ENCODE measurements around the gene ERF. TPM values are rescaled to one million over a fixed set of nuclear protein-coding genes. Genes with fewer than 3 reads are reported as not detected.

ERF gene
- total RNA-seq, 2 experiments from 2014 or later: 26.7 to 33.5 TPM

DNA sequence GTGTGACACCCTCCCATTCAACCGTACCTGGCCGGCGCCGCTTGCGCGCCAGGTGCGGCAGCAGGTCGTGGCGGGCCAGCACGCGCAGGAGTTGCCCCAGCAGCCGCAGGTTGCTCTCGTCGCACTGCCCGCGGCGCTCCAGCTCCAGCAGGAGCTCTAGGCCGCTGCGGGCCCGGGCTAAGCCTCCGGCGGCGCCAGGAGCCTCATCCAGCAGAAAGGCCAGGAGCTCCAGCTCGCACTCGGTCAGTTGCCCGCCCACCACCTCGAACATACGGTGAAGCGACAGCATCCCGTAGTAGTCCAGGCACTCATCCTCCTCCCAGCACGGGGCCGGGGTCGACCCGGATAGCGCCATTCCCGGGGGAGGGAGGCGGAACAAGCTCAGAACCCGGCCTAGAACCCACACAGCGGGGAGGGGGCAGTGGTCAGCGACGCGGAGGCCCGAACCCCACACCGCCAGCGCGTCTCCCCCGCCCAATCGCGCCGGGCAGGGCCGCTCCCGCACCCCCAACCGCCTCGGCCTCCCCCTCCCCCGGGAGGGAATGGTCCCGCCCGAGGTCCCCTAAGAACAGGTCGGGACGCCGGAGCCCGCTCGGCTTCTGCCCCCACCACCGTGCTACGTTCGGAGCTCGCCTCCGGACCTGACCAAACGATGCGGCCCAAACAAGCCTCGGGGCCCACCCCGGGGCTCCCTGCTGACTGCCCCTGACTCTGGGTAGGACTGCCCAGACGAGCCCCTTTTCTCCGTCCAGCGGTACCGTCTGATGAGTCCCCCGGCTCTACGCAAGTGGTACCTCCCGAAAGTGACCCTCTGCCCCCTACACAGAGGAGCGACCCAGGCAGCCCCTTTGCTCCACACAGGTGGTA is 38.0 kb downstream of the ERF start:
- H3K79me2 ChIP-seq (ENCODE audit: insufficient read depth, low read depth, low read length): peaks cover 56% of the 10 kb centered on the region
- H3K9me3 ChIP-seq (ENCODE audit: low read length): no peaks in the 10 kb centered on the region
- H3K4me1 ChIP-seq (ENCODE audit: insufficient read depth, low read length, poor library complexity, severe bottlenecking): peaks cover 42% of the 10 kb centered on the region
- peak overlapping the region; percentile 85 for H3K4me3 ChIP-seq (ENCODE audit: low read depth, low read length, poor library complexity, severe bottlenecking)
- DNase-seq (ENCODE audit: low spot score): peak; percentile 69
- H4K20me1 ChIP-seq (ENCODE audit: insufficient read depth, low read length): peaks cover 10% of the 10 kb centered on the region; the same call in 1 of the 2 replicates
- BruUV-seq (replicated peaks): no TSS peak
- no peaks in the 10 kb centered on the region for H3K9me2 ChIP-seq (ENCODE audit: insufficient read depth, low read length)
- intact Hi-C loops (cut with micrococcal nuclease; ENCODE audit: unreplicated experiment): no loop called here
- H3K27ac ChIP-seq (ENCODE audit: low read depth, low read length, poor library complexity, severe bottlenecking): peak overlapping the region; percentile 52
- POLR2A ChIA-PET: interaction anchor here (0.5 kb wide), 1 partner anchor 16 kb away, joined by 3 read pairs; no protein-coding TSS in a partner anchor
- CTCF ChIA-PET (ENCODE audit: unreplicated experiment): no interaction called here
- TF ChIP-seq EZH2phosphoT487 (IDR thresholded peaks at IDR 0.05; ENCODE audit: borderline replicate concordance, low read depth, low read length): no peak
- TF ChIP-seq, protein P1, sequence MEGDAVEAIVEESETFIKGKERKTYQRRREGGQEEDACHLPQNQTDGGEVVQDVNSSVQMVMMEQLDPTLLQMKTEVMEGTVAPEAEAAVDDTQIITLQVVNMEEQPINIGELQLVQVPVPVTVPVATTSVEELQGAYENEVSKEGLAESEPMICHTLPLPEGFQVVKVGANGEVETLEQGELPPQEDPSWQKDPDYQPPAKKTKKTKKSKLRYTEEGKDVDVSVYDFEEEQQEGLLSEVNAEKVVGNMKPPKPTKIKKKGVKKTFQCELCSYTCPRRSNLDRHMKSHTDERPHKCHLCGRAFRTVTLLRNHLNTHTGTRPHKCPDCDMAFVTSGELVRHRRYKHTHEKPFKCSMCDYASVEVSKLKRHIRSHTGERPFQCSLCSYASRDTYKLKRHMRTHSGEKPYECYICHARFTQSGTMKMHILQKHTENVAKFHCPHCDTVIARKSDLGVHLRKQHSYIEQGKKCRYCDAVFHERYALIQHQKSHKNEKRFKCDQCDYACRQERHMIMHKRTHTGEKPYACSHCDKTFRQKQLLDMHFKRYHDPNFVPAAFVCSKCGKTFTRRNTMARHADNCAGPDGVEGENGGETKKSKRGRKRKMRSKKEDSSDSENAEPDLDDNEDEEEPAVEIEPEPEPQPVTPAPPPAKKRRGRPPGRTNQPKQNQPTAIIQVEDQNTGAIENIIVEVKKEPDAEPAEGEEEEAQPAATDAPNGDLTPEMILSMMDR (conservative IDR thresholded peaks at IDR 0.05; ENCODE audit: low read length): no peak
- H3K36me3 ChIP-seq (ENCODE audit: insufficient read depth, low read length): peaks cover 35% of the 10 kb centered on the region
- H3K4me2 ChIP-seq (ENCODE audit: low read length): peak overlapping the region; percentile 91
- peak overlapping the region; percentile 33; the same call in 1 of the 2 replicates for H2AFZ ChIP-seq (ENCODE audit: low read length)

DNA sequence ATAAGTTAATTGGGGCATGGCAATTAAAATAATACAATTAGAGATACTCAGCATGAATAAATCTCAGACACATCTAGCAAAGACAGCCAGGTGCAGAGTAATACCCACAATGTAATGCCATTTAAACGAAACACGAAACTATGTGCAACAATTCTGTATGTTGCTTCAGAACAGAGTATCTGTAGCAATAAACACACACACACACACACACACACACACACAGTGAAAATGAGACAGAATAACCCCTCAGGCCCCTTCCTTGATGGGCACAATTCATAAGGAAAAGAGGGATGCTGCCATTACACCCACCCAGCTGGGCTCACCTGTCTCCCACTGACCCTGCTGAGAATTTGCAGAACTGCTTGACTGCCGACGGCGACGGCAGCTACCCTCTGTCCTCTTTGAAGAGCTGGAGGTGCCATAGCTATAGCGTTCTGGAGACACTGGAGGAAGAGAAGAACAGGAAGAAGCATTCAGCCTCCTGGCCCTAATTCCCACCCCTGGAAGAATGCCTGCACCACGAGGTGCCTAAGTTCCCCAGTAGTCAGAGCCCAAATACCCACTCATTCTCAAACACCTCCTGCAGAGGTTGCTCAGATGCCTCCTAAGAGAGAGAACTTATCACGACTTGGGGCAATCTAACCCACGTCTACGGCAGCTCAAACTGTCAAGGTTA is 40.0 kb downstream of the ERF start:
- TF ChIP-seq EZH2phosphoT487 (IDR thresholded peaks at IDR 0.05; ENCODE audit: borderline replicate concordance, low read depth, low read length): no peak
- Histone ChIP-seq H3K4me1 (ENCODE audit: insufficient read depth, low read length, poor library complexity, severe bottlenecking) (peaks cover 31% of the 10 kb centered on the region), H3K4me3 (ENCODE audit: low read depth, low read length, poor library complexity, severe bottlenecking) (no peak overlapping the region), H3K79me2 (ENCODE audit: insufficient read depth, low read depth, low read length) (peaks cover 39% of the 10 kb centered on the region; the same call in 1 of the 2 replicates), H3K9me3 (ENCODE audit: low read length) (no peaks in the 10 kb centered on the region), H3K36me3 (ENCODE audit: insufficient read depth, low read length) (peaks cover 52% of the 10 kb centered on the region), H2AFZ (ENCODE audit: low read length) (no peak overlapping the region), H3K4me2 (ENCODE audit: low read length) (peak overlapping the region; percentile 91; the same call in 1 of the 2 replicates), H3K9me2 (ENCODE audit: insufficient read depth, low read length) (no peaks in the 10 kb centered on the region), H3K27ac (ENCODE audit: low read depth, low read length, poor library complexity, severe bottlenecking) (no peak overlapping the region), H4K20me1 (ENCODE audit: insufficient read depth, low read length) (peaks cover 10% of the 10 kb centered on the region; the same call in 1 of the 2 replicates)
- ChIA-PET POLR2A (no interaction called here), CTCF (ENCODE audit: unreplicated experiment) (no interaction called here)
- DNase-seq (ENCODE audit: low spot score): no peak
- no TSS peak for BruUV-seq (replicated peaks)
- intact Hi-C loops (cut with micrococcal nuclease; ENCODE audit: unreplicated experiment): no loop called here

DNA sequence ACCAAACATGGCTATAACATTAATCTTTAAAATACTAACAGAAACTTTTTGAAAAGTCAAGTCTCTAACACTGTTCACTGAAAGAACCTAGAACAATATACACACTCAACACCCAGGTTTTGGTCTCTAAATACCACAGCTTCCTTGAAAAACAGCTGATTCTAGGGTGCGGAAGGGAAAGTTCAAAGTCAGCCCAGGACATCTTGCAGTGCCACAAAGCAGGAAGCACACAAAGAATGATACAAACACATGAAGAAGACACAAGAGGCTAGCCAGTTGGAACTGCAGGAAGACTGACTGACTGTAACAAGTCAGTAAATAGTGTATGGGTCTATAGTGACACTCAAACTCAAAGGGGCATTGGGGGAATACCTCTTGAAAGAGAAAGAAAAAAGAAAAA is 42.0 kb downstream of the ERF start:
- H3K4me3 ChIP-seq (ENCODE audit: low read depth, low read length, poor library complexity, severe bottlenecking): no peak overlapping the region
- H3K36me3 ChIP-seq (ENCODE audit: insufficient read depth, low read length): peaks cover 72% of the 10 kb centered on the region
- no peak for TF ChIP-seq EZH2phosphoT487 (IDR thresholded peaks at IDR 0.05; ENCODE audit: borderline replicate concordance, low read depth, low read length)
- TF ChIP-seq, protein P1 (conservative IDR thresholded peaks at IDR 0.05; ENCODE audit: low read length): no peak
- no TSS peak for BruUV-seq (replicated peaks)
- H4K20me1 ChIP-seq (ENCODE audit: insufficient read depth, low read length): peaks cover 10% of the 10 kb centered on the region; the same call in 1 of the 2 replicates
- DNase-seq (ENCODE audit: low spot score): no peak
- POLR2A ChIA-PET: no interaction called here
- H3K27ac ChIP-seq (ENCODE audit: low read depth, low read length, poor library complexity, severe bottlenecking): no peak overlapping the region
- no peaks in the 10 kb centered on the region for H3K9me2 ChIP-seq (ENCODE audit: insufficient read depth, low read length)
- intact Hi-C loops (cut with micrococcal nuclease; ENCODE audit: unreplicated experiment): no loop called here
- peaks cover 39% of the 10 kb centered on the region; the same call in 1 of the 2 replicates for H3K79me2 ChIP-seq (ENCODE audit: insufficient read depth, low read depth, low read length)
- H3K4me2 ChIP-seq (ENCODE audit: low read length): no peak overlapping the region
- CTCF ChIA-PET (ENCODE audit: unreplicated experiment): no interaction called here
- H3K4me1 ChIP-seq (ENCODE audit: insufficient read depth, low read length, poor library complexity, severe bottlenecking): peaks cover 13% of the 10 kb centered on the region
- H3K9me3 ChIP-seq (ENCODE audit: low read length): no peaks in the 10 kb centered on the region
- H2AFZ ChIP-seq (ENCODE audit: low read length): no peak overlapping the region
